Left lung (tissue), 10 donors: Measurements from ENCODE around the gene SLC22A23. TPM values are rescaled to one million over a fixed set of nuclear protein-coding genes. Genes with fewer than 3 reads are reported as not detected.

Experiments used
- ATAC-seq: fragments of 200-7000 bp; cut with Tn5 transposase; one replicate; pipeline ENCODE4 v1.9.1; 2020; ENCODE audit warnings: moderate library complexity
- DNase-seq, 4 donors: peaks; one replicate each; pipeline ENCODE4 v3.0.0-alpha.2; 2013 to 2020
- H3K27ac ChIP-seq, 2 donors: fragments of 200-600 bp; sonication (generic) in 1 of 2; one replicate each; pipeline versions ENCODE4 v1.5.0 to v1.8.0; 2020 to 2021
- H3K27me3 ChIP-seq, 2 donors: fragments of 200-600 bp; sonication (generic) in 1 of 2; one replicate each; pipeline versions ENCODE4 v1.5.0 to v1.8.0; 2020 to 2021
- H3K36me3 ChIP-seq, 2 donors: fragments of 200-600 bp; sonication (generic) in 1 of 2; one replicate each; pipeline versions ENCODE4 v1.5.0 to v1.8.0; 2020 to 2021
- H3K4me1 ChIP-seq, 2 donors: fragments of 200-600 bp; one replicate each; pipeline ENCODE4 v1.8.0; 2021
- H3K4me3 ChIP-seq, 2 donors: fragments of 200-600 bp; sonication (generic) in 1 of 2; one replicate each; pipeline versions ENCODE4 v1.5.0 to v1.8.0; 2020 to 2021; ENCODE audit warnings: mild to moderate bottlenecking in 1 of 2
- H3K9me3 ChIP-seq, 2 donors: fragments of 200-600 bp; sonication (generic) in 1 of 2; one replicate each; pipeline versions ENCODE4 v1.5.0 to v1.8.0; 2020 to 2021
- CTCF ChIP-seq, 2 donors: fragments of 200-600 bp; sonication (generic) in 1 of 2; IDR thresholded peaks; one replicate each; pipeline versions ENCODE4 v1.5.0 to v1.8.0; 2021; ENCODE audit warnings: antibody characterized with exemption in 2 of 2
- intact Hi-C, 2 donors: fragments of 100-400 bp; cut with DNase I; formaldehyde crosslinking; loops; one replicate each; pipeline versions ENCODE4 v1.11.2 to v1.14.2; 2022
- polyA plus RNA-seq, 6 donors: library from polyadenylated mRNA; unstranded; fragments of 120-200 nt; gene quantifications; one replicate each; pipeline ENCODE4 v1.2.1, GENCODE V29; 2013; ENCODE audit not compliant: insufficient read length in 6 of 6
- total RNA-seq, 2 donors: library from RNA; stranded (reverse); fragmentation: NEBNext Ultra II Directional; extraction: Animal tissue kit (Norgen Biotek cat#: 25700); gene quantifications; one replicate each; pipeline ENCODE4 v1.2.1, GENCODE V29; 2021
- donor health status: DM: no; HTN: yes; CAD: no.
- donor health status: DM: no; HTN: no; CAD: no.

SLC22A23 gene
- total and polyA plus RNA-seq, 8 donors: 19.7 to 31.2 (median 23.9) TPM

GRCh38 chr6:3426091-3426926 lies 30.5 kb downstream of the SLC22A23 start:
- ATAC-seq (no peak), DNase-seq (no peak)

GRCh38 chr6:3425574-3425973 lies 31.3 kb downstream of the SLC22A23 start:
- H3K4me3 ChIP-seq: no peak overlapping the region
- no peaks in the 10 kb centered on the region for H3K9me3 ChIP-seq
- peaks cover 0 to 12% of the 10 kb centered on the region in 2 donors for H3K27me3 ChIP-seq
- H3K27ac ChIP-seq: no peak overlapping the region
- no peak for DNase-seq
- no peak for ATAC-seq
- intact Hi-C loops: no loop called here
- no peak for TF ChIP-seq CTCF (IDR thresholded peaks at IDR 0.05)
- H3K4me1 ChIP-seq: no peaks in the 10 kb centered on the region
- H3K36me3 ChIP-seq: no peaks in the 10 kb centered on the region

More at GRCh38 chr6:3426091-3426926, 30.5 kb downstream of the SLC22A23 start:
- H3K36me3 ChIP-seq: no peaks in the 10 kb centered on the region
- H3K4me3 ChIP-seq: no peak overlapping the region
- H3K27me3 ChIP-seq: peaks cover 0 to 12% of the 10 kb centered on the region in 2 donors
- intact Hi-C loops: no loop called here
- no peak for TF ChIP-seq CTCF (IDR thresholded peaks at IDR 0.05)
- no peaks in the 10 kb centered on the region for H3K9me3 ChIP-seq
- no peak overlapping the region for H3K27ac ChIP-seq
- H3K4me1 ChIP-seq: no peaks in the 10 kb centered on the region

- ATAC-seq (no peak), DNase-seq (no peak)
- no peak overlapping the region for H3K27ac ChIP-seq
- peaks cover 0 to 12% of the 10 kb centered on the region in 2 donors for H3K27me3 ChIP-seq
- H3K36me3 ChIP-seq: no peaks in the 10 kb centered on the region
- no peaks in the 10 kb centered on the region for H3K9me3 ChIP-seq
- H3K4me3 ChIP-seq: no peak overlapping the region
- peaks cover 0 to 6% of the 10 kb centered on the region in 2 donors for H3K4me1 ChIP-seq
- TF ChIP-seq CTCF (IDR thresholded peaks at IDR 0.05): no peak
- intact Hi-C loops: no loop called here
Observed at GRCh38 chr6:3424185-3424927, 32.5 kb downstream of the SLC22A23 start.

GRCh38 chr6:3423439-3424184 lies 33.2 kb downstream of the SLC22A23 start:
- no peak overlapping the region for H3K27ac ChIP-seq
- no peak for DNase-seq
- peaks cover 0 to 12% of the 10 kb centered on the region in 2 donors for H3K27me3 ChIP-seq
- no peak for TF ChIP-seq CTCF (IDR thresholded peaks at IDR 0.05)
- H3K4me1 ChIP-seq: peaks cover 0 to 9% of the 10 kb centered on the region in 2 donors
- ATAC-seq: no peak
- H3K4me3 ChIP-seq: no peak overlapping the region
- H3K9me3 ChIP-seq: no peaks in the 10 kb centered on the region
- no peaks in the 10 kb centered on the region for H3K36me3 ChIP-seq
- intact Hi-C loops: no loop called here
